ENCODE data around the gene PGAP1.

PGAP1 gene

GRCh38 chr2:196939371-196939770 lies 12.9 kb upstream of the PGAP1 start:
- no peak for TF ChIP-seq CTCF (IDR thresholded peaks at IDR 0.05; ENCODE audit: low read depth, low read length)

GRCh38 chr2:196935432-196935831 lies 8.9 kb upstream of the PGAP1 start:
- H3K4me3 ChIP-seq (replicated peaks in 1 of 2; ENCODE audit: low read depth in 2 of 2, low read length in 2 of 2), result no peak overlapping the region
- DNase-seq (ENCODE audit: low read depth in 2 of 2), result no peak
- TF ChIP-seq CTCF (IDR thresholded peaks at IDR 0.05; ENCODE audit: low read depth, low read length), result no peak

More at GRCh38 chr2:196939371-196939770, 12.9 kb upstream of the PGAP1 start:
- peak; percentile 33 to 56 for DNase-seq (ENCODE audit: low read depth in 2 of 2)
- no peak overlapping the region for H3K4me3 ChIP-seq (replicated peaks in 1 of 2; ENCODE audit: low read depth in 2 of 2, low read length in 2 of 2)

DNA sequence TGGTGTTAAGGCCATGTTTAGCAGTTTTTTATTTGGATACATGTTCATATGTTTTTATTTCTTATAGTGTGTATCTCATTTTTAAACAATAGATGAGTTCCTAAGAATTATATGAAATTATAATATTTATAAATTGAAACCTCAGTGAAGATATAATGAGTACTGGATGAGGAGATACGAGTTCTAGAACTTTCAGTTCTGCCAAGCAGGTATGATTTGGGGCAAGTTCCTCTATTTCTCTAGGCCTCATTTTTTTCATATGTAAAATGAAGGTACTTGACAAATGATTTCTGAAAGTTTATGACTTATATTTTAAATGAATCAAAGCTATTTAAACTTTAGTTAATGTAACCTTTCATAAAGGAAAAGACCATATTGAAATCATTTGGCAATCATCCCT lies 8.2 kb upstream of the PGAP1 start:
- no peak for TF ChIP-seq CTCF (IDR thresholded peaks at IDR 0.05; ENCODE audit: low read depth, low read length)
- DNase-seq (ENCODE audit: low read depth in 2 of 2), result no peak
- H3K4me3 ChIP-seq (replicated peaks in 1 of 2; ENCODE audit: low read depth in 2 of 2, low read length in 2 of 2), result no peak overlapping the region

DNA sequence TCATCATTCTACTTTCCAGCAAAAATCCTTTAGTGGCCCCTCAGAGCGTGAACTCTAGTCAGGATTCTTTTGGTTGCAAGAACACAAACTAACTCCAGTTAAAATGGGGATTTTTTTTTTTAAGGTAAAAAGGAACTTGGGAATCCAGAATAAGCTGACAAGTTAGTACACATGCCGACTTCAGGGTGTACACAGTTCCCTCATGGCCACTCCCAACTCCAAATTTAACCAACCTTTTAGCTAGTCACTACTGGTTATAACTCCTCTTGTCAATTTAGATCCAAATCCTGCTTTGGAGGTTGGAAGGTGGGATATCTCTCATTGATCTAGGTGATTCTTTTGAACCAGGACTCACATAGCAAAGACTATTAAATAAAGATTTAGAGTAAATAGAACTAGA lies 5.0 kb upstream of the PGAP1 start:
- H3K4me3 ChIP-seq (replicated peaks in 1 of 2; ENCODE audit: low read depth in 2 of 2, low read length in 2 of 2), result no peak overlapping the region
- TF ChIP-seq CTCF (IDR thresholded peaks at IDR 0.05; ENCODE audit: low read depth, low read length), result no peak
- DNase-seq (ENCODE audit: low read depth in 2 of 2), result no peak

- no peak for TF ChIP-seq CTCF (IDR thresholded peaks at IDR 0.05; ENCODE audit: low read depth, low read length)
- peak; percentile 79 to 82 for DNase-seq (ENCODE audit: low read depth in 2 of 2)
Measured at GRCh38 chr2:196927376-196928225, 1.1 kb upstream of the PGAP1 start.

DNA sequence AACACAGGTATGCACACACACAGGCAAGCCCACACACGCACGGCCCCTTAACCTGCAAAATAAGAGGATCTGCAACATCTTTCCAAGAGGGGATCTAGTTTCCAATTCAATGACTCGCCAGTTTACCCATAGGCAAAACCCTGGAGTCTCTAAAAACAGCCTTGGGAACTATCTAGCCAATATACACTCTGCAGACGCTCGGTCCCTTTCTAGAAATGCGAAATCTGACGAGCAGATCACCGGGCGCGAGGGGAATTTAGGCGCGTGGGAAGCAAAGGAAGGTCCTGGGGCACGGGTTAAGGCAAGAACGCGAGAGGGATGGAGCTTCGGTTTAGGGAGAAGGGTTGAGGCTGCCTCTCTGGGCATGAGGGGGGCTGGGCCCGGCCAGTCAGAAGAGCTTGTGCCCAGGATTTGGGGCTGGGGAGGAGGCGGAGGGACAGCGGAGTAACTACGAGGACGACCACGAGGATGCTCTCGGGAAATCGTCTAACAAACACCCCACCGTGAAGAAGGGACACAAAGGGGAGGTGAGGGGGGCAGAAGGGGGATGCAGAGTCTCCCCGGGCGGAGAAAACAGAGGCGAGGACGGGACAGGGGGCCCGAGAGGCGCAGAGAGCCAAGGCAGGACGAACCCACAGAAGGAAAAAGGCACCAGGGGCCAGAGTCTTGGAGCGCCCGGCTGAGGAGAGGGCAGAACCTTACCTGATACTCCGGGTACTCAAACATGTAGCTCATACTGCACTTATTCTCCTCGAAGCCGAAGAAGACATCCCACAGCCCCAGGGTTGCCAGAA lies 542 bp downstream of the PGAP1 start:
- no peak for TF ChIP-seq CTCF (IDR thresholded peaks at IDR 0.05; ENCODE audit: low read depth, low read length)
- DNase-seq (ENCODE audit: low read depth in 2 of 2), result peak; percentile 38 to 44
- H3K4me3 ChIP-seq (replicated peaks in 1 of 2; ENCODE audit: low read depth in 2 of 2, low read length in 2 of 2), result peak overlapping the region; percentile 94 to 98

More at GRCh38 chr2:196927376-196928225, 1.1 kb upstream of the PGAP1 start:
- peak overlapping the region; percentile 94 to 98 for H3K4me3 ChIP-seq (replicated peaks in 1 of 2; ENCODE audit: low read depth in 2 of 2, low read length in 2 of 2)
